ENCODE results near the gene WDR83.

GRCh38 chr19:12636631-12637030, 30.0 kb upstream of the WDR83 start:
- TF ChIP-seq CTCF (IDR thresholded peaks at IDR 0.05; ENCODE audit: low read depth, low read length, missing input control) = no peak
- TF ChIP-seq JUND (IDR thresholded peaks at IDR 0.05) = no peak
- TF ChIP-seq, protein P1, sequence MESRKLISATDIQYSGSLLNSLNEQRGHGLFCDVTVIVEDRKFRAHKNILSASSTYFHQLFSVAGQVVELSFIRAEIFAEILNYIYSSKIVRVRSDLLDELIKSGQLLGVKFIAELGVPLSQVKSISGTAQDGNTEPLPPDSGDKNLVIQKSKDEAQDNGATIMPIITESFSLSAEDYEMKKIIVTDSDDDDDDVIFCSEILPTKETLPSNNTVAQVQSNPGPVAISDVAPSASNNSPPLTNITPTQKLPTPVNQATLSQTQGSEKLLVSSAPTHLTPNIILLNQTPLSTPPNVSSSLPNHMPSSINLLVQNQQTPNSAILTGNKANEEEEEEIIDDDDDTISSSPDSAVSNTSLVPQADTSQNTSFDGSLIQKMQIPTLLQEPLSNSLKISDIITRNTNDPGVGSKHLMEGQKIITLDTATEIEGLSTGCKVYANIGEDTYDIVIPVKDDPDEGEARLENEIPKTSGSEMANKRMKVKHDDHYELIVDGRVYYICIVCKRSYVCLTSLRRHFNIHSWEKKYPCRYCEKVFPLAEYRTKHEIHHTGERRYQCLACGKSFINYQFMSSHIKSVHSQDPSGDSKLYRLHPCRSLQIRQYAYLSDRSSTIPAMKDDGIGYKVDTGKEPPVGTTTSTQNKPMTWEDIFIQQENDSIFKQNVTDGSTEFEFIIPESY (IDR thresholded peaks at IDR 0.05) = no peak
- no peak for TF ChIP-seq ATF3 (IDR thresholded peaks at IDR 0.05)
- no peak for TF ChIP-seq MAX (IDR thresholded peaks at IDR 0.05)
- TF ChIP-seq GABPA (IDR thresholded peaks at IDR 0.05 in 1 of 2, conservative IDR thresholded peaks at IDR 0.05 in 1 of 2) = no peak
